HEK293T (cell line): ENCODE measurements around the gene CNGA3.
"Not testable (repeated sequence)": the region's sequence is repeated elsewhere in the genome, so short reads cannot be mapped to it uniquely, and the experiment has no call there.

Experiments used
- CTCF ChIA-PET: fragments of 350-600 bp; formaldehyde crosslinking; extraction: SDS; loops from one replicate; lab custom pipeline; 2021; ENCODE audit warnings: antibody characterized with exemption, inconsistent platforms; lab: Yijun Ruan, JAX
- POLR2A ChIA-PET: fragments of 350-600 bp; formaldehyde crosslinking; extraction: SDS; loops from one replicate; lab custom pipeline; 2020; ENCODE audit warnings: antibody characterized with exemption, inconsistent platforms; lab: Yijun Ruan, JAX
- DNase-seq: peaks from one replicate; pipeline ENCODE4 v3.0.0; 2012; ENCODE audit warnings: mixed read lengths; ENCODE audit errors: extremely low spot score
- ARNT ChIP-seq: fragments of 450-650 bp; IDR thresholded peaks from 2 replicates; pipeline ENCODE4 v1.6.1; 2017; ENCODE audit warnings: mild to moderate bottlenecking
- BHLHE40 ChIP-seq: fragments of 450-650 bp; IDR thresholded peaks from 2 replicates; pipeline ENCODE4 v1.6.1; 2016; ENCODE audit warnings: mild to moderate bottlenecking, moderate library complexity, borderline replicate concordance
- CTBP1 ChIP-seq: fragments of 450-650 bp; IDR thresholded peaks from 2 replicates; pipeline ENCODE4 v1.6.1; 2016; ENCODE audit warnings: borderline replicate concordance
- ELF4 ChIP-seq: fragments of 450-650 bp; IDR thresholded peaks from 2 replicates; pipeline ENCODE4 v1.6.1; 2017; ENCODE audit warnings: antibody characterized with exemption
- FOXA1 ChIP-seq: fragments of 450-650 bp; IDR thresholded peaks from 2 replicates; pipeline ENCODE4 v1.6.1; 2016; ENCODE audit warnings: mild to moderate bottlenecking
- FOXK2 ChIP-seq: fragments of 450-650 bp; IDR thresholded peaks from 2 replicates; pipeline ENCODE4 v1.6.1; 2016; ENCODE audit warnings: mild to moderate bottlenecking
- FOXM1 ChIP-seq: fragments of 450-650 bp; IDR thresholded peaks from 2 replicates; pipeline ENCODE4 v1.6.1; 2017; ENCODE audit warnings: mild to moderate bottlenecking, borderline replicate concordance
- HDGF ChIP-seq: fragments of 450-650 bp; IDR thresholded peaks from 2 replicates; pipeline ENCODE4 v1.6.1; 2017; ENCODE audit warnings: antibody characterized with exemption, borderline replicate concordance
- L3MBTL2 ChIP-seq: fragments of 450-650 bp; conservative IDR thresholded peaks from 2 replicates; pipeline ENCODE4 v1.6.1; 2016; ENCODE audit warnings: mild to moderate bottlenecking
- LEF1 ChIP-seq: fragments of 450-650 bp; IDR thresholded peaks from 2 replicates; pipeline ENCODE4 v1.6.1; 2017; ENCODE audit warnings: mild to moderate bottlenecking, borderline replicate concordance
- NFRKB ChIP-seq: fragments of 450-650 bp; IDR thresholded peaks from 2 replicates; pipeline ENCODE4 v1.6.1; 2016; ENCODE audit warnings: mild to moderate bottlenecking, moderate library complexity
- SP1 ChIP-seq: fragments of 450-650 bp; IDR thresholded peaks from 2 replicates; pipeline ENCODE4 v1.6.1; 2017
- SUZ12 ChIP-seq: fragments of 450-650 bp; IDR thresholded peaks from 2 replicates; pipeline ENCODE4 v1.6.1; 2016; ENCODE audit warnings: mild to moderate bottlenecking
- TARDBP ChIP-seq: fragments of 450-650 bp; IDR thresholded peaks from 2 replicates; pipeline ENCODE4 v1.6.1; 2016
- ZNF384 ChIP-seq: fragments of 450-650 bp; IDR thresholded peaks from 2 replicates; pipeline ENCODE4 v1.6.1; 2016
- TF ChIP-seq, protein P1 (sequence below): fragments of 450-650 bp; IDR thresholded peaks from 2 replicates; pipeline ENCODE4 v1.6.1; 2016

Gene CNGA3

DNA sequence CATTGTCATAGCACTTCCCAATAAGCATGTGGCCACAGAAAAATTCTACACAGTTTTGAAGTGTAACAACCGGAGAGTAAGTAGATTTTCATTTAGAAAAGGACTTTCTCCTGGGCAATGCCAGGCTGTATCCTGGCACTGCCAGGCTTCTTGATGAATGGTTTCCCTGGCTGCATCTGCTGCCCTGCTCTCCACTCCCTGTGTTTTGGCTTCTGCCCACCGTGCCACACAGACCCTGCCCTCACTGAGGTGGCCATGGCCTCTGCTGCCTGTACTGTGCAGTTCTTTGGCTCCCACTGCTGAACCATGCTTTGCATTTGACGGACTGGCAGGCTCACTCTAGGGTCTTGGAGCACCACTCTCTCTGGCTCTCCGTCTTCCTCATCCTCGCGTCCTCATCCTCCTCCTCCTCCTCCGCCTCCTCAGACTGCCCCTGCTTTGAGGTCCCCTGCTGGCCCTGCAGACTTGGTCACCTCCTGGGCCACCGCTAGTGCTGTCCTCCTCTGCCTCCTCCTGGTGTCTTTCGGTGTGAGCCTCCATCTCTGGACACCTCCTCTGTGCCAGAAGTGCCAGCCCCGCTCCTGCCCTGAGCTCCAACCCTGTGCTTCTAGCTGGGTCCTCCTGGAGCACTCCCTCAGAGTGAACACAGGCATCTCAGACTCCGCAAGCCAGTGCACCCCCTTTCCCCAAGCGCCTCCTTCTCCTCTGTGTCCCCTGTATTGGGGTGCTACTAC is 45.9 kb upstream of the CNGA3 start:
- ChIA-PET CTCF (no interaction called here), POLR2A (no interaction called here)
- no peak for DNase-seq
- no peak for TF ChIP-seq SP1
- no peak for TF ChIP-seq TARDBP
- TF ChIP-seq BHLHE40, result no peak
- TF ChIP-seq, protein P1, sequence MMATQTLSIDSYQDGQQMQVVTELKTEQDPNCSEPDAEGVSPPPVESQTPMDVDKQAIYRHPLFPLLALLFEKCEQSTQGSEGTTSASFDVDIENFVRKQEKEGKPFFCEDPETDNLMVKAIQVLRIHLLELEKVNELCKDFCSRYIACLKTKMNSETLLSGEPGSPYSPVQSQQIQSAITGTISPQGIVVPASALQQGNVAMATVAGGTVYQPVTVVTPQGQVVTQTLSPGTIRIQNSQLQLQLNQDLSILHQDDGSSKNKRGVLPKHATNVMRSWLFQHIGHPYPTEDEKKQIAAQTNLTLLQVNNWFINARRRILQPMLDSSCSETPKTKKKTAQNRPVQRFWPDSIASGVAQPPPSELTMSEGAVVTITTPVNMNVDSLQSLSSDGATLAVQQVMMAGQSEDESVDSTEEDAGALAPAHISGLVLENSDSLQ, result no peak
- TF ChIP-seq FOXM1, result no peak
- no peak for TF ChIP-seq ELF4
- TF ChIP-seq ARNT, result no peak

DNA sequence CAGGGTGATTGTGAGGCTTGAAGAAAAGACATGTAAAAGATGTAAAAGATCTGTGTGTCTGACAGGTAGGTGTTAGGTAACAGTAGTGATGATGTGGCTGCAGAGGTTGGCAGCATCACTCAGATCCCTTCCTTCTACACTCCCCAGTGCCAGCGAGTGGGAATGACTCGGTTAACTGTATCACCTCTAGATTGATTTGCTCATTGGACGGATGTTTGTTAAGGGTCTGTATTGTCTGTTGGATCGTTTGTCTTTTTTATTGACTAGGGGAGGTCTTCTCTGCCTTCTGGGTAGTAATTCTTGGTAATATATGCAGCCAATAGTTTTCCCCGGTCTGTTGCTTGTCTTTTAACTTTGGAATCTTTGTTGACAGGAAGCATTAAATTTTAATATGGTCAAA is 44.8 kb upstream of the CNGA3 start:
- POLR2A ChIA-PET, result no interaction called here
- no peak for DNase-seq
- CTCF ChIA-PET, result no interaction called here
- TF ChIP-seq FOXM1, result no peak
- TF ChIP-seq CTBP1, result no peak
- TF ChIP-seq ZNF384, result no peak

DNA sequence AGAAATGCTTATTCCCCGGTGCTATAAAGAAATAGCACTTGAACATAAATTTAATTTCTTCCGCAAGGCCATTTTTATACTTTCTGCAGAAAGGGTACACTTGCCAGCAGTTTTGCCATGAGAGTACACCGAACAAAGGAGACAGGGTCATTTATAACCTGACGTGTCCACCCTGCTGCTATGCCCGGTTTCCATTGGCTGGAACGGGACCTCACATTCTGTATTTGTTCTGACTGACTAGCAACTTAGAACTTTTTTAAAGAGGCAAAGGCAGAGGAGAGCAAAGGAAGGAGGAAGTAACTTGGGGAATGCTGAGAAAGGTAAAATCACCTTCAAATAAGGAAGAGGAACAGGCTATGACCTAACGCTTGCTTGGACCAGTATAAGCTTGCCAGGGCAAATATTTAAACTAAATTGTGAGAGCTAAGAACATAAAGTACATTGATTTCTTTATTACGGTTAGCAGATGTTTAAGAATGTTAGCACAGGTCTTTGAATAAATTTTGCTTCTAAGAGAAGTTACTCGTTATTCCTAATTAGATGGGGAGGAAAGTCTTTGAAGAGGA is 39.0 kb upstream of the CNGA3 start:
- POLR2A ChIA-PET, DNase-seq, CTCF ChIA-PET: not testable (repeated sequence)

DNA sequence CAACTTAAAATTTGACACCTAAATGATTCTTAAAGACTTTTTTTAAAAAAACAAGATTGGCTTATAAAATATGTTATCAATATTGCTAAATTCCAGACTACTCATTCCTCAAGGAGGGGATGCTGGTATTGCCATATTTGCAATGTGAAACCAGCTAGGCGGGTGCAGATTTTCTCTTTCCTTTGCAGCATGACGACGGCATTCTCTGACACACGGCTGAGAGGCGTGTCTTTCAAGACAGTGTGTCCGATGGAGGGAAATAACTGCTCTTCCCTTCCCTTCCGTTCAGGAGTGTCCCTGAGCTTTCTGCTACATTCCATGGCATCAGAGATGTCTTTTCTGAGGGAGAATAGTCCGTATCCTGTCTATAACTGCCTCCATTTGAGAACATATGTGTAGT is 38.2 kb upstream of the CNGA3 start:
- ChIA-PET CTCF (no interaction called here), POLR2A (no interaction called here)
- TF ChIP-seq BHLHE40 (no peak), ARNT (no peak), NFRKB (no peak), ELF4 (no peak), FOXK2 (no peak), TARDBP (no peak)
- no peak for DNase-seq

DNA sequence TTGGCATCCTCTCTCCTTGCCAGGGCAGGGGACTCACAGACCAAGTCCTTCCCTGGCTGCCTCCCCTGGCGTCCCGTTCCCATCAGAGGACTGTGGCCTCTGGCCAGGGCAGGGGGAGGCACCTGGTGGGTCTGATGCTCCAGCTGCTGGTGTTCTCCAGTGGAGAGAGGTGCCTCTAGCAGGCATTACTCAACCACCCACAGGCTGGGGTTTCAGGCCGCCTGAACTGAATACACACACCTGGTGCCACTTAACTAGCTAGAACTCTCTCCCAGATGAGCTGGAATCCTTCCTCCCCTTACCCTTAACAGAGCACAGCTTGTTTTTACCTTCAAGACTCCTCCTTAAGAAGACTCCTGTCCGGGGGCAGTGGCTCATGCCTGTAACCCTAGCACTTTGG is 37.7 kb upstream of the CNGA3 start:
- DNase-seq, result no peak
- no peak for TF ChIP-seq LEF1
- TF ChIP-seq NFRKB, result no peak
- no peak for TF ChIP-seq L3MBTL2
- no peak for TF ChIP-seq BHLHE40
- TF ChIP-seq HDGF, result no peak
- no peak for TF ChIP-seq SUZ12
- TF ChIP-seq ARNT, result no peak
- TF ChIP-seq ELF4, result no peak
- no peak for TF ChIP-seq CTBP1
- TF ChIP-seq, protein P1, result no peak
- TF ChIP-seq FOXM1, result no peak
- no peak for TF ChIP-seq TARDBP
- no peak for TF ChIP-seq FOXK2
- ChIA-PET POLR2A (no interaction called here), CTCF (no interaction called here)

DNA sequence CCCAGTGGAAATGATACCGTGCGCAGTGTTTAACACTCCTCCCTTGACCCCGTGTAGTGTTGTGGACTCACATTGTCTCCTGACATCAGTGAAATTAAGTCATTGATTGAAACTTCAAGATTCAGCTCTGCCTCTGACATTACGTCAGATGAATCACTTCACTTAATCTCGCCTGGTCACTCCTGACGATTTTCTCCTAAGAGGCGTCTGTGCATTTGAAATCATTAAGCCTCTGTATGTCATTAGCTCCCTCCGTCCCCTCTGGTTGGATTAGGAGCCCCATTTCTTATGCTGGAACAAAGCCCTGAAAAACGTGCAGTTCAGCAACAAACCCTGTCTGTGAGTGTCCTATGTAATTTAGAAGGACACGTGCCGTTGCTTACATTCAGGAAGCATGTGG is 36.7 kb upstream of the CNGA3 start:
- TF ChIP-seq LEF1 (no peak), SP1 (no peak), FOXA1 (no peak), FOXM1 (no peak), FOXK2 (no peak), ELF4 (no peak), CTBP1 (no peak)
- TF ChIP-seq, protein P1, result no peak
- DNase-seq, result no peak
- CTCF ChIA-PET, result no interaction called here
- POLR2A ChIA-PET, result no interaction called here

GRCh38 chr2:98310010-98310409 is 36.2 kb upstream of the CNGA3 start:
- ChIA-PET POLR2A (no interaction called here), CTCF (no interaction called here)
- TF ChIP-seq SUZ12 (no peak), FOXM1 (no peak), ELF4 (no peak), ZNF384 (no peak), BHLHE40 (no peak), NFRKB (no peak), CTBP1 (no peak), SP1 (no peak), ARNT (no peak), TARDBP (no peak), LEF1 (no peak), FOXK2 (no peak), L3MBTL2 (no peak)
- TF ChIP-seq, protein P1, result no peak
- no peak for DNase-seq
